SK-N-SH (cell line): ENCODE results near the gene PTGER1. TPM values are rescaled to one million over a fixed set of nuclear protein-coding genes. Genes with fewer than 3 reads are reported as not detected.

ENCODE experiments used
- CTCF ChIA-PET: fragments of 300-600, 350-600 bp; formaldehyde crosslinking; extraction: SDS; loops from one replicate; lab custom pipeline; 2021; lab: Yijun Ruan, JAX
- POLR2A ChIA-PET: fragments of 350-600 bp; sonication (Branson Sonifier 250); formaldehyde crosslinking; extraction: SDS; loops from one replicate; lab custom pipeline; 2020; ENCODE audit warnings: antibody characterized with exemption, inconsistent platforms; lab: Yijun Ruan, JAX
- DNase-seq: peaks from one replicate; pipeline ENCODE4 v3.0.0; 2012
- H2AFZ ChIP-seq: fragments of 200-600 bp; sonication (generic); 2 replicates; pipeline ENCODE4 v1.8.1; 2016; ENCODE audit warnings: antibody characterized with exemption, mild to moderate bottlenecking, low read depth
- H3F3A ChIP-seq: fragments of 200-600 bp; sonication (generic); replicated peaks from 2 replicates; pipeline ENCODE3; 2016; ENCODE audit warnings: antibody characterized with exemption, mild to moderate bottlenecking; ENCODE audit not compliant: insufficient read depth
- H3K27ac ChIP-seq, 2 experiments: fragments of 200-500 bp in 1 of 2; fragments of 200-600 bp in 1 of 2; sonication (Bioruptor generic) in 1 of 2; sonication (generic), shearing (Covaris generic) in 1 of 2; 2 replicates each; pipeline versions ENCODE4 v1.5.1 to v1.6.1; 2014 to 2016; ENCODE audit warnings: low read depth in 2 of 2, inconsistent platforms in 1 of 2, low read length in 1 of 2, mild to moderate bottlenecking in 1 of 2, mixed read lengths in 1 of 2
- H3K27me3 ChIP-seq: fragments of 200-600 bp; sonication (generic), shearing (Covaris generic); 2 replicates; pipeline ENCODE4 v1.6.1; 2016; ENCODE audit warnings: mixed run types; ENCODE audit not compliant: insufficient read depth
- H3K36me3 ChIP-seq, 2 experiments: fragments of 200-500 bp in 1 of 2; fragments of 200-600 bp in 1 of 2; sonication (Bioruptor generic) in 1 of 2; sonication (generic) in 1 of 2; replicated peaks in 1 of 2; 2 replicates each; pipeline versions ENCODE3 to v1.5.1; 2014 to 2016; ENCODE audit warnings: low read length in 1 of 2, mild to moderate bottlenecking in 1 of 2; ENCODE audit not compliant: insufficient read depth in 2 of 2, control insufficient read depth in 1 of 2
- H3K4me1 ChIP-seq, 2 experiments: fragments of 200-500 bp in 1 of 2; fragments of 200-600 bp in 1 of 2; sonication (Bioruptor generic) in 1 of 2; sonication (generic), shearing (Covaris generic) in 1 of 2; 2 replicates each; pipeline versions ENCODE4 v1.5.1 to v1.6.1; 2014 to 2016; ENCODE audit warnings: low read depth in 1 of 2, low read length in 1 of 2, mixed run types in 1 of 2; ENCODE audit not compliant: insufficient read depth in 2 of 2, control insufficient read depth in 1 of 2
- H3K4me2 ChIP-seq: fragments of 200-600 bp; sonication (generic), shearing (Covaris generic); 2 replicates; pipeline ENCODE4 v1.6.1; 2017; ENCODE audit warnings: mixed run types
- H3K4me3 ChIP-seq, 2 experiments: fragments of 200-500 bp in 1 of 2; fragments of 200-600 bp in 1 of 2; sonication (Bioruptor generic) in 1 of 2; sonication (generic), shearing (Covaris generic) in 1 of 2; 2 replicates each; pipeline versions ENCODE4 v1.5.1 to v1.8.1; 2014 to 2016; ENCODE audit warnings: low read depth in 2 of 2, inconsistent platforms in 1 of 2, low read length in 1 of 2, mild to moderate bottlenecking in 1 of 2, mixed read lengths in 1 of 2, moderate library complexity in 1 of 2
- H3K79me2 ChIP-seq: fragments of 200-600 bp; sonication (generic); 2 replicates; pipeline ENCODE4 v1.8.1; 2017; ENCODE audit warnings: mild to moderate bottlenecking; ENCODE audit not compliant: insufficient read depth
- H3K9ac ChIP-seq: fragments of 200-600 bp; sonication (generic); 2 replicates; pipeline ENCODE4 v1.6.1; 2017; ENCODE audit warnings: mixed run types
- H3K9me2 ChIP-seq: fragments of 200-600 bp; sonication (generic); 2 replicates; pipeline ENCODE4 v1.6.1; 2017; ENCODE audit warnings: mixed run types
- H3K9me3 ChIP-seq: fragments of 200-600 bp; sonication (generic); 2 replicates; pipeline ENCODE4 v1.6.1; 2017; ENCODE audit warnings: mixed run types, mild to moderate bottlenecking, moderate library complexity
- H4K20me1 ChIP-seq: fragments of 200-600 bp; sonication (generic); 2 replicates; pipeline ENCODE4 v1.6.1; 2017; ENCODE audit warnings: mild to moderate bottlenecking, mixed run types; ENCODE audit not compliant: insufficient read depth
- CHD2 ChIP-seq: fragments of 150-350 bp; IDR thresholded peaks from 2 replicates; pipeline ENCODE4 v1.6.1; 2018; ENCODE audit warnings: low read length; ENCODE audit not compliant: partially characterized antibody
- CTCF ChIP-seq: fragments of 200-600 bp; sonication (generic); IDR thresholded peaks from 2 replicates; pipeline ENCODE4 v1.6.1; 2017; ENCODE audit warnings: antibody characterized with exemption, mild to moderate bottlenecking, moderate library complexity
- MXI1 ChIP-seq: IDR thresholded peaks from 2 replicates; pipeline ENCODE4 v1.6.1; 2012; ENCODE audit warnings: mild to moderate bottlenecking, low read depth, low read length, improper control_type of control experiment
- PBX3 ChIP-seq: IDR thresholded peaks from 2 replicates; pipeline ENCODE4; 2012
- RXRA ChIP-seq: IDR thresholded peaks from 2 replicates; pipeline ENCODE4 v1.4.0; 2012; ENCODE audit warnings: low read depth, mild to moderate bottlenecking, borderline replicate concordance
- WGBS: methylation state at CpG from one replicate; pipeline ENCODE4 v1.1.6; 2017; ENCODE audit warnings: low lambda C conversion rate; 5-methylcytosine and 5-hydroxymethylcytosine counted together
- polyA plus RNA-seq, 3 experiments: library from polyadenylated mRNA; depleted of rRNA; stranded (reverse); fragments of >200 nt; gene quantifications; 2 replicates each; pipeline ENCODE4 v1.2.3, GENCODE V29; 2012

Gene PTGER1
- polyA plus RNA-seq, 1 of the 3 experiments (the other 2 are of a cell fraction) = 6.0 TPM

GRCh38 chr19:14510311-14511228, 35.4 kb upstream of the PTGER1 start (continued):
- TF ChIP-seq CTCF (no peak), MXI1 (no peak)

- Histone ChIP-seq H3K9me2 (no peaks in the 10 kb centered on the region), H3K4me1 (0 out of 4 replicates have a peak, but pooled peaks cover 0 to 3% of the 10 kb centered on the region in 2 experiments), H3K79me2 (no peaks in the 10 kb centered on the region), H4K20me1 (no peaks in the 10 kb centered on the region), H3F3A (peaks cover 49% of the 10 kb centered on the region), H3K4me2 (no peak overlapping the region), H3K36me3 (no peaks in the 10 kb centered on the region), H3K4me3 (no peak overlapping the region), H3K27ac (peak overlapping the region in 1 of 2 experiments; percentile 80; a peak in 2 of 4 replicates), H2AFZ (no peak overlapping the region), H3K9me3 (no peaks in the 10 kb centered on the region), H3K9ac (peak overlapping the region; percentile 12; the same call in 1 of the 2 replicates), H3K27me3 (no peaks in the 10 kb centered on the region)
- TF ChIP-seq RXRA (peak; percentile 65; the same call in 1 of the 2 replicates), CHD2 (no peak), PBX3 (peak; percentile 53)
- DNase-seq = no peak
- WGBS = 55% methylated on average over 10 of the region's 12 CpGs
- ChIA-PET CTCF (interaction anchor here (1.2 to 4.3 kb wide), 2 partner anchors 9 kb away, joined by 3 to 30 read pairs; partner anchors contain the start of gene DNAJB1), POLR2A (no interaction called here)
Measured at GRCh38 chr19:14507704-14508542, 32.8 kb upstream of the PTGER1 start.
